Right ventricle myocardium superior (tissue), 1 donor: ENCODE data around the gene SERPIND1. TPM values are rescaled to one million over a fixed set of nuclear protein-coding genes. Genes with fewer than 3 reads are reported as not detected.
"Not testable (repeated sequence)": the region's sequence is repeated elsewhere in the genome, so short reads cannot be mapped to it uniquely, and the experiment has no call there.

Experiments
- ATAC-seq: fragments of 200-7000 bp; cut with Tn5 transposase; one replicate; pipeline ENCODE4 v1.9.1; 2020; ENCODE audit warnings: mild to moderate bottlenecking; ENCODE audit not compliant: poor library complexity
- DNase-seq: peaks from one replicate; pipeline ENCODE4 v3.0.0-alpha.2; 2020
- intact Hi-C: fragments of 100-400 bp; cut with DNase I; formaldehyde crosslinking; loops from one replicate; pipeline ENCODE4 v1.11.2; 2022
- long read RNA-seq: library from polyadenylated mRNA; unstranded; transcript quantifications from one replicate; pipeline ENCODE4 v2.0.0, GENCODE V29; 2021
- total RNA-seq: library from RNA; stranded (reverse); fragmentation: NEBNext Ultra II Directional; extraction: Animal tissue kit (Norgen Biotek cat#: 25700); gene quantifications from one replicate; pipeline ENCODE4 v1.2.1, GENCODE V29; 2021
- donor health status: DM: no; HTN: yes; CAD: no; lungs with severe emphysema.

The SERPIND1 gene
- 0.08 TPM for total RNA-seq
- long read RNA-seq = 0 reads

- ATAC-seq = no peak
Measured at GRCh38 chr22:20773793-20774212, at the start of gene SERPIND1. SERPIND1 (plus strand) TSS chr22:20774113; CDS start chr22:20779313, 5,200 bp downstream.

GRCh38 chr22:20724676-20725454 is 49.0 kb upstream of the SERPIND1 start:
- no peak for ATAC-seq
- intact Hi-C loops = no loop called here

More at GRCh38 chr22:20773793-20774212, at the start of gene SERPIND1:
- no peak for DNase-seq
- intact Hi-C loops = no loop called here

GRCh38 chr22:20725987-20726558 is 47.8 kb upstream of the SERPIND1 start:
- no peak for ATAC-seq
- DNase-seq = no peak
- intact Hi-C loops = no loop called here

More at GRCh38 chr22:20724676-20725454, 49.0 kb upstream of the SERPIND1 start:
- DNase-seq = no peak

GRCh38 chr22:20727118-20728015 is 46.5 kb upstream of the SERPIND1 start:
- ATAC-seq = no peak
- DNase-seq = no peak
- intact Hi-C loops = no loop called here

GRCh38 chr22:20728523-20729190 is 45.3 kb upstream of the SERPIND1 start:
- peak; percentile 15 for ATAC-seq
- intact Hi-C loops = no loop called here

GRCh38 chr22:20729194-20729593 is 44.7 kb upstream of the SERPIND1 start:
- intact Hi-C loops = no loop called here
- peak; percentile 11 for ATAC-seq
- no peak for DNase-seq

More at GRCh38 chr22:20728523-20729190, 45.3 kb upstream of the SERPIND1 start:
- DNase-seq = no peak

GRCh38 chr22:20732431-20732830 is 41.5 kb upstream of the SERPIND1 start:
- intact Hi-C loops, ATAC-seq, DNase-seq: not testable (repeated sequence)

- DNase-seq, intact Hi-C loops: not testable (repeated sequence)
- ATAC-seq = peak; percentile 55
Measured at GRCh38 chr22:20735356-20736162, 38.4 kb upstream of the SERPIND1 start.

- DNase-seq, intact Hi-C loops, ATAC-seq: not testable (repeated sequence)
Measured at GRCh38 chr22:20736891-20737290, 37.0 kb upstream of the SERPIND1 start.

- ATAC-seq (no peak), DNase-seq (no peak)
- intact Hi-C loops = no loop called here
Measured at GRCh38 chr22:20738394-20739089, 35.4 kb upstream of the SERPIND1 start.

- intact Hi-C loops = no loop called here
- ATAC-seq (no peak), DNase-seq (no peak)
Measured at GRCh38 chr22:20740222-20740951, 33.5 kb upstream of the SERPIND1 start.

GRCh38 chr22:20741008-20741633 is 32.8 kb upstream of the SERPIND1 start:
- DNase-seq = no peak
- intact Hi-C loops = no loop called here
- no peak for ATAC-seq

- intact Hi-C loops = no loop called here
- no peak for ATAC-seq
- DNase-seq = no peak
Measured at GRCh38 chr22:20741634-20742581, 32.0 kb upstream of the SERPIND1 start.

GRCh38 chr22:20742764-20743163 is 31.1 kb upstream of the SERPIND1 start:
- DNase-seq (no peak), ATAC-seq (no peak)
- intact Hi-C loops = no loop called here

- intact Hi-C loops = no loop called here
- no peak for DNase-seq
Measured at GRCh38 chr22:20744456-20744855, 29.5 kb upstream of the SERPIND1 start.

More at GRCh38 chr22:20744456-20744855, 29.5 kb upstream of the SERPIND1 start:
- no peak for ATAC-seq
